Stimulated activated CD8-positive, alpha-beta memory T cell treated with anti-CD3 and anti-CD28 coated beads, Interleukin-7, amount 100 ng/mL, for 4 hours (primary cell): ENCODE results near the gene OLFML3.

Experiments used
- DNase-seq, 2 donors: peaks; one replicate each; pipeline ENCODE4 v3.0.0-alpha.2; 2020; ENCODE audit warnings: low read depth in 2 of 2

OLFML3 gene

DNA sequence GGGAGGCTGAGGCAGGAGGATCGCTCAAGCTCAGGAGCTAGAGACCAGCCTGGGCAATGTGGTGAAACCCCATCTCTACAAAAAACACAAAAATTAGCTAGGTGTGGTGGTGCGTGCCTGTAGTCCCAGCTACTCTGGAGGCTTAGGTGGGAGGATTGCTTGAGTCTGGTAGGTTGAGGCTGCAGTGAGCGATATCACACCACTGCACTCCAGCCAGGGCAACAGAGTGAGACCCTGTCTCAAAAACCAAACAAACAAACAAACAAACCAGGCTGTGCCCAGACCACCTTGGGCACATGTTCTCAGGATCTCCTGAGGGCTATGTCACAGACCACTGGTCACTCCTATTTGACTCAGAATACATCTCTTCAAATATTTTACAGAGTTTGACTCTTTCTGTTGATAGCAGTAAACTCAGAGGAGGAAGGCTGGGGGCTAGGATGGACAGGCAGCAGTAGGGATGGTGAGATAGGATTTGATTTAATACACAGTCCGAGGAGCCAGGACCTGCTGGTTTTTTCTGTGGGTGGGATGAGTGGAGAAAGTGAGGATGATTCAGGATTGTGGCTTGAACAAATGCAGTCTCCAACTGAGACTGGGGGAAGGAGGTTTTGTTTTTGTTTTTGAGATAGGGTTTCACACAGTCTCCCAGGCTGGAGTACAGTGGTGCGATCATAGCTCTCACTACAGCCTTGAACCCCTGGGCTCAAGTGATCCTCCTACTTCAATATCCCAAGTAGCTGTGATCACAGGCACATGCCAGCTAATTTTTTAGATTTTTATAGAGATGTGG is 46.5 kb downstream of the OLFML3 start:
- DNase-seq: no peak

DNA sequence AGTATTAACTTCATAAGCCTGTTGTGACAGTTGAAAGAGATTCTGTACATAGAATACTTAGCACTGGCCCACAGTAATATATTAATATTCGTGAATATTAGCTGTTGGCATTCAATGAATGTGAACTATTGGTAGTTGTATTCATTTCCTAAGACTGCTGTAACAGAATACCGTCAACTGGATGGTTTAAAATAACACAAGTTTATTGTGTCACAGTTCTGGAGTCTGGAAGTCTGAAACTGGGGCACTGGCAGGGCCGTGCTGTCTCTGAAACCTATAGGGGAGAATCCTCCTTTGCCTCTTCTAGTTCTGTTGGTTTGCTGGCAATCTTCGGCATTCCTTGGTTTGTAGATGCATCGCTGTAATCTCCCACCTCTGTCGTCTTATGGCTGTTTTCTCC is 47.5 kb downstream of the OLFML3 start:
- no peak for DNase-seq
